ENCODE measurements around the gene GMCL1.

- TF ChIP-seq POLR2A (IDR thresholded peaks at IDR 0.05) (no peak), CTCF (IDR thresholded peaks at IDR 0.05) (no peak), POLR2AphosphoS5 (IDR thresholded peaks at IDR 0.05) (no peak), EP300 (IDR thresholded peaks at IDR 0.05) (no peak)
Measured at GRCh38 chr2:69828938-69829255, 563 bp upstream of the GMCL1 start.
